GM12878 (cell line): ENCODE results near the gene TLE3.

ENCODE experiments used
- CTCF ChIP-seq, 3 experiments: IDR thresholded peaks in 2 of 3; conservative IDR thresholded peaks in 1 of 3; 2 replicates each; pipeline ENCODE4 v1.5.1; 2011; ENCODE audit warnings: low read depth in 3 of 3, low read length in 3 of 3, mild to moderate bottlenecking in 3 of 3, control low read depth in 2 of 3, moderate library complexity in 2 of 3, inconsistent platforms in 1 of 3, mixed read lengths in 1 of 3; ENCODE audit not compliant: control insufficient read depth in 2 of 3, insufficient read depth in 1 of 3; ENCODE audit errors: extremely low read depth in 1 of 3
- EZH2 ChIP-seq: IDR thresholded peaks from 2 replicates; pipeline ENCODE4 v1.6.1; 2012; ENCODE audit warnings: low read depth, mild to moderate bottlenecking, control low read depth, inconsistent platforms, low read length, borderline replicate concordance; ENCODE audit not compliant: control insufficient read depth
- PBX3 ChIP-seq: IDR thresholded peaks from 2 replicates; pipeline ENCODE4 v1.6.1; 2011; ENCODE audit warnings: mild to moderate bottlenecking, low read depth, low read length, moderate library complexity; ENCODE audit not compliant: insufficient replicate concordance
- POLR2AphosphoS5 ChIP-seq: IDR thresholded peaks from 2 replicates; pipeline ENCODE4 v1.6.1; 2011; ENCODE audit warnings: mild to moderate bottlenecking, low read length, inconsistent platforms
- SUZ12 ChIP-seq: fragments of 200-600 bp; sonication (generic); IDR thresholded peaks from one replicate; pipeline ENCODE4 v1.6.1; 2018; ENCODE audit warnings: antibody characterized with exemption, mild to moderate bottlenecking; ENCODE audit not compliant: unreplicated experiment

GRCh38 chr15:70101459-70102113 lies 3.9 kb upstream of the TLE3 start:
- TF ChIP-seq PBX3 = no peak
- TF ChIP-seq SUZ12 = no peak
- TF ChIP-seq POLR2AphosphoS5 = no peak
- no peak for TF ChIP-seq EZH2
- TF ChIP-seq CTCF (IDR thresholded peaks at IDR 0.05 in 2 of 3, conservative IDR thresholded peaks at IDR 0.05 in 1 of 3; ENCODE audit: control insufficient read depth in 2 of 3, extremely low read depth in 1 of 3, insufficient read depth in 1 of 3, low read depth in 3 of 3, low read length in 3 of 3) = no peak
